Upper lobe of right lung (tissue), 1 donor: ENCODE measurements around the gene RABEP2. TPM values are rescaled to one million over a fixed set of nuclear protein-coding genes. Genes with fewer than 3 reads are reported as not detected.
"Not testable (repeated sequence)": the region's sequence is repeated elsewhere in the genome, so short reads cannot be mapped to it uniquely, and the experiment has no call there.

Source experiments
- ATAC-seq: fragments of 200-7000 bp; cut with Tn5 transposase; one replicate; pipeline ENCODE4 v1.9.1; 2020; ENCODE audit warnings: mild to moderate bottlenecking, moderate library complexity
- DNase-seq: peaks from one replicate; pipeline ENCODE4 v3.0.0-alpha.2; 2020
- H3K27ac ChIP-seq: fragments of 200-600 bp; one replicate; pipeline ENCODE4 v1.8.0; 2022
- H3K27me3 ChIP-seq: fragments of 200-600 bp; one replicate; pipeline ENCODE4 v1.8.0; 2022; ENCODE audit warnings: mild to moderate bottlenecking
- H3K36me3 ChIP-seq: fragments of 200-600 bp; one replicate; pipeline ENCODE4 v1.8.0; 2022
- H3K4me1 ChIP-seq: fragments of 200-600 bp; one replicate; pipeline ENCODE4 v1.8.0; 2022
- H3K4me3 ChIP-seq: fragments of 200-600 bp; one replicate; pipeline ENCODE4 v1.8.0; 2022; ENCODE audit warnings: mild to moderate bottlenecking
- H3K9me3 ChIP-seq: fragments of 200-600 bp; one replicate; pipeline ENCODE4 v1.8.0; 2022
- intact Hi-C: fragments of 100-400 bp; cut with DNase I; formaldehyde crosslinking; loops from one replicate; pipeline ENCODE4 v1.11.0; 2022
- total RNA-seq: library from RNA; stranded (reverse); fragmentation: NEBNext Ultra II Directional; extraction: Animal tissue kit (Norgen Biotek cat#: 25700); gene quantifications from one replicate; pipeline ENCODE4 v1.2.1, GENCODE V29; 2021
- TF ChIP-seq, protein P1 (sequence below): fragments of 200-600 bp; IDR thresholded peaks from one replicate; pipeline ENCODE4 v1.8.0; 2022; ENCODE audit warnings: antibody characterized with exemption
- donor health status: DM: no; HTN: yes; CAD: no; lungs with severe emphysema.

The RABEP2 gene
- total RNA-seq, 1 donor from 2014 or later = 23.4 TPM

DNA sequence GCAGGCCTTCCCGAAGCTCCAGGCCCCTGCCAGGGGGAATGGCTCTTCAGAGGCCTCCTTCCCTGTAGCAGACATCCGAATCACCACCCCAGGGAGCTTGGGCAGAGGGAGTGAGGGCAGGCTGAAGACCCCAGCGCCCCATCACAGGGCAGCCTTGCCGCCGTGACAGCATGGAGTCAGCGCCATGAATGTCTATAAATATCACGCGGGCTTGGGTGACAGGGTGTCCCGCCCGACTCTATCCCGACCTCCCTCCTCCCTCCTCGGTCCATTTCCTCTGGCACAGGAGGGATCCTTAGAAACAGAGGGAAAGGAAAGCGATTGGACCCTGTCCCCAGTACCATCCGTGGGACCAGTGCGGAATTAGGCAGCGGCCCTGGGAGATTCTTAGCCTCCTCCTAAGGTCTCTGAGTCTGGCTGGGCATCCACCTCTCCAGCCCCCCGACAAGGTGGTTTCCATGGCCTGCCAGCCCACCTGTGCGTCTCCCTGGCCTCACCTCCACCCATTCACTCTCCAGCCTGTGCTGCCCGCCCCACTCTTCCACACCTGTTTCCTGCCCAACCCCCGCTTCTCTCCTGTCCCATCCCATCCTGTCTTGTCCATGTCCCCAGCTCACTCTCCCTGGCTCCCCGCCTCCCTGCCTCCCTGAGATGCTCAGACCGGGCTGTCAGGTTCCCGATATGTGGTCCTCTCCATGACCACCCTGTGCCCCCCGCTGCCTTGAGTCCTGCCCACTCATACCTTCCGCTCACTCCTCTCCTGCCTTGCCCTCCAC lies 41.6 kb downstream of the RABEP2 start:
- TF ChIP-seq, protein P1, sequence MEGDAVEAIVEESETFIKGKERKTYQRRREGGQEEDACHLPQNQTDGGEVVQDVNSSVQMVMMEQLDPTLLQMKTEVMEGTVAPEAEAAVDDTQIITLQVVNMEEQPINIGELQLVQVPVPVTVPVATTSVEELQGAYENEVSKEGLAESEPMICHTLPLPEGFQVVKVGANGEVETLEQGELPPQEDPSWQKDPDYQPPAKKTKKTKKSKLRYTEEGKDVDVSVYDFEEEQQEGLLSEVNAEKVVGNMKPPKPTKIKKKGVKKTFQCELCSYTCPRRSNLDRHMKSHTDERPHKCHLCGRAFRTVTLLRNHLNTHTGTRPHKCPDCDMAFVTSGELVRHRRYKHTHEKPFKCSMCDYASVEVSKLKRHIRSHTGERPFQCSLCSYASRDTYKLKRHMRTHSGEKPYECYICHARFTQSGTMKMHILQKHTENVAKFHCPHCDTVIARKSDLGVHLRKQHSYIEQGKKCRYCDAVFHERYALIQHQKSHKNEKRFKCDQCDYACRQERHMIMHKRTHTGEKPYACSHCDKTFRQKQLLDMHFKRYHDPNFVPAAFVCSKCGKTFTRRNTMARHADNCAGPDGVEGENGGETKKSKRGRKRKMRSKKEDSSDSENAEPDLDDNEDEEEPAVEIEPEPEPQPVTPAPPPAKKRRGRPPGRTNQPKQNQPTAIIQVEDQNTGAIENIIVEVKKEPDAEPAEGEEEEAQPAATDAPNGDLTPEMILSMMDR = no peak
- DNase-seq (no peak), ATAC-seq (no peak)
- intact Hi-C loops = no loop called here
- Histone ChIP-seq H3K9me3 (no peaks in the 10 kb centered on the region), H3K27ac (no peak overlapping the region), H3K4me1 (peaks cover 11% of the 10 kb centered on the region), H3K36me3 (no peaks in the 10 kb centered on the region), H3K4me3 (no peak overlapping the region), H3K27me3 (peaks cover 19% of the 10 kb centered on the region)

DNA sequence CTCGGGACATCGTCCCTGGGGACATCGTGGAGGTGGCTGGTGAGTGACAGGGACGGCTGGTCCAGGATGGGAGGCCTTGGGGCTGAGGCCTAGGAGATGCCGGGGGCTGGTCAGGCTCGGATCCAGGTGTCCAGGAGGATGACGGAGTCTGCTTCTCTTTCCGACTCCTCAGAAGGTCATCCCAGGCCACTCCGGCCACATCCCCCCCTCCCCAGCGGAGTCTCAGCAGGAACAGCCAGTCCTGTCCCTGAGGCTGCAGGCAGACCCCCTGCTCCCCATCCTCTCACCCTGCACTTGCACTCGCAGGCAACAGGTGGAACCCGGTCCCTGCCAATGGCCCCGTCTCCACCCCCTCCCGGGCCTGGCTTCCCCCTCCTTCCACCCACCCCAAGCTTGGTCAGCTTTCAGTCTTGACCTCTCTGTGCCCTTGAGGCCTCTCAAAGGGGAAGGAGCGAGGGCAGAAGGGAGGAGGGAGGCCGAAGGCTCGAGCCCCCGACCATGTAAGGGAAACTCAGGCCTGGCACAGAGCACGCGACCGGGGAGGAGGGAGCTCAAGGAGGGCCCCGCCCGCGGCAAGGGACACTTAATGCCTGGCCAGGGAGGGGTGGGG lies 42.4 kb downstream of the RABEP2 start:
- TF ChIP-seq, protein P1 = no peak
- intact Hi-C loops = no loop called here
- no peak overlapping the region for H3K4me3 ChIP-seq
- H3K9me3 ChIP-seq = no peaks in the 10 kb centered on the region
- H3K27me3 ChIP-seq = peaks cover 19% of the 10 kb centered on the region
- no peak for ATAC-seq
- peaks cover 11% of the 10 kb centered on the region for H3K4me1 ChIP-seq
- DNase-seq = no peak
- H3K36me3 ChIP-seq = no peaks in the 10 kb centered on the region
- H3K27ac ChIP-seq = no peak overlapping the region

DNA sequence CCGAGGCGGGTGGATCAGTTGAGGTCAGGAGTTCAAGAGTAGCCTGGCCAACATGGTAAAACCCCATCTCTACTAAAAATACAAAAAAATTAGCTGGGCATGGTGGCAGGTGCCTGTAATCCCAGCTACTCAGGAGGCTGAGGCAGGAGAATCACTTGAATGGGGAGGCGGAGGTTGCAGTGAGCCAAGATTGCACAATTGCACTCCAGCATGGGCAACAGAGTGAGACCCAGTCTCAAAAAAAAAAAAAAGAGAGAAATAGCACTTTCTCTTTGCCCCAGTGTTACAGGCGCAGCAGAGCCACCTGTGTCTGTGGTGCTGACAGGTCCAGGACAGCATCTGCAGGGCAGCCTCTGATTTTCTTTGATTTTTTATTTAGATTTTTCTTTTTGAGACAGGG lies 43.5 kb downstream of the RABEP2 start:
- H3K9me3 ChIP-seq, H3K4me3 ChIP-seq, ATAC-seq, H3K27ac ChIP-seq, DNase-seq, intact Hi-C loops, H3K36me3 ChIP-seq: not testable (repeated sequence)
- H3K4me1 ChIP-seq = peaks cover 11% of the 10 kb centered on the region
- H3K27me3 ChIP-seq = peaks cover 19% of the 10 kb centered on the region

DNA sequence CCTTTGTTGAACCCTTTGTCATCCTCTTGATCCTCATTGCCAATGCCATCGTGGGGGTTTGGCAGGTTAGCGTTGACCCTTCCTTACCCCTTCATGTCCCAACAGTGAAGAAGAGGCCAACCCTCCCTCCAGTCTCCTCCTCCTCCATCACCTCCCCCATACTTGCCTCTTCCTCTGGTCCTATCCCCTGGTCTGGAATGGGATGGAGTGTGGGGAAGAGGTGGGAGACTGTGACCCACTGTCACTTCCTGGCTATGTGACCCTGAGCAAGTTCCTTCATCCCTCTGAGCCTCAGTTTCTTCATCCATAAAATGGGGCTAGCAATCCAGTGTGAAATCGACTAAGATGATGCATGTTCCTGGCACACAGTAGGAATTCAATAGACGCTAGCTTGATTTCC lies 44.1 kb downstream of the RABEP2 start:
- peaks cover 11% of the 10 kb centered on the region for H3K4me1 ChIP-seq
- ATAC-seq (no peak), DNase-seq (no peak)
- peaks cover 19% of the 10 kb centered on the region for H3K27me3 ChIP-seq
- intact Hi-C loops = no loop called here
- H3K36me3 ChIP-seq = no peaks in the 10 kb centered on the region
- no peak overlapping the region for H3K4me3 ChIP-seq
- no peak overlapping the region for H3K27ac ChIP-seq
- no peaks in the 10 kb centered on the region for H3K9me3 ChIP-seq
- TF ChIP-seq, protein P1 = no peak

DNA sequence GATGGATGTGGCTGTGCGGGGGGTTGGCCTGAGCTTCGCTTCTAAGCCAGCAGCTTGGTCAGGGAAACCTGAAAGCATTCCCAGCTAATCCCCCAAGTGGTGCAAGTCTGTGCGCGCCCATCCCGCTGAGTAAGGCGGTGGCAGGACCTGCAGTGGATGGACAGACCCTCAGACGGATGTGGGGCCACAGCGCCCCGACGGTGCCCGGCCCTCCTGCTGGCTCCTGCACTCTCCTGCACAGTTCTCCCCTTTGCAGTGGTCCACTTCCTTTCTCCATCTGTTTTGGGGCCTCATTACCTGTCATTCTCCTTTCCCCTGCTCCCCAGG lies 44.5 kb downstream of the RABEP2 start:
- no peak overlapping the region for H3K4me3 ChIP-seq
- TF ChIP-seq, protein P1 = no peak

DNA sequence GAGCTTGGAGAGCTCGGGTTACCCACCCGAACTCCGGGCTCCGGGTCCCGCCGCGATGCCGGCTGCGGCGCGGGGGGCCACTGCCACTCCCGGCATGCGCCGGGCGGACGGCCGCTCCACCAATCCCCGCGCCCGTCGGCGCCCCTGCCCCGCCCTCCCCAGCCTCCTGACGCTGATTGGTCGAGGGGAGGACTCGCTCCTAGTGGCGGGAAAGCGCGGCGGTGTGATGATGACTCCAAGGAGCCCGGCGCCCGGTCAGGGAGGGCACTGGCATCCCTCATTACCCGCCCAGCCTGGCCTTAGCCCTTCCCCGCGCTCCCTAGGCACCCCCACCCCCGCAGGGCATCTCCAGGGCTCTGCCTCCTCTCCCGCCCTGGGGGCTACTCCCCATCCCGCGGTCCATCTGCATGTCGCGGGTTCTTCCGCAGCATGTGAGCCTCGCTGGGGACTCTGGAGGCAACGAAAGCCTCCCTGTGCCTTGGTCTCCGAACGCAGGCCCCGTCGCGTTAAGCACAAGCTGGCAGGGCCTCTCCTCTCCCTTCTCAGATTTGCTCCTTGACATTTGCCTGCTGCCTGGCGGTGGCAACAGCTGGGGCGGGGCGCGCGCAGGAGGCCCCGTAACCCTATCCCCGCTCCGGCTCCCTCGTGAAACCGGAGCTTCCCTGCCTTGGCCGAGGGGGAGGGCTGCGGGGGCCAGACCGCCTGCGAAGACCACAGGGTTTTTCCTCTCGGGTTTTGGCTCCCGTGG lies 45.0 kb downstream of the RABEP2 start:
- Histone ChIP-seq H3K4me3 (peak overlapping the region; percentile 79), H3K36me3 (no peaks in the 10 kb centered on the region), H3K4me1 (peaks cover 11% of the 10 kb centered on the region), H3K27me3 (peaks cover 19% of the 10 kb centered on the region), H3K27ac (no peak overlapping the region), H3K9me3 (no peaks in the 10 kb centered on the region)
- ATAC-seq (peak; percentile 96), DNase-seq (peak; percentile 93)
- intact Hi-C loops = loop anchor here (10.0 kb wide), 1 partner anchor 45 kb away; the partner anchor contains the start of gene RABEP2
- TF ChIP-seq, protein P1 = no peak

More for the DNA sequence above, 44.5 kb downstream of the RABEP2 start:
- intact Hi-C loops = no loop called here
- Histone ChIP-seq H3K9me3 (no peaks in the 10 kb centered on the region), H3K27ac (no peak overlapping the region), H3K27me3 (peaks cover 19% of the 10 kb centered on the region), H3K36me3 (no peaks in the 10 kb centered on the region), H3K4me1 (peaks cover 11% of the 10 kb centered on the region)
- DNase-seq (no peak), ATAC-seq (no peak)
